ENCODE data around the gene HCN4. TPM values are rescaled to one million over a fixed set of nuclear protein-coding genes. Genes with fewer than 3 reads are reported as not detected.

The HCN4 gene
- total and polyA plus RNA-seq, 4 donors, result not detected

DNA sequence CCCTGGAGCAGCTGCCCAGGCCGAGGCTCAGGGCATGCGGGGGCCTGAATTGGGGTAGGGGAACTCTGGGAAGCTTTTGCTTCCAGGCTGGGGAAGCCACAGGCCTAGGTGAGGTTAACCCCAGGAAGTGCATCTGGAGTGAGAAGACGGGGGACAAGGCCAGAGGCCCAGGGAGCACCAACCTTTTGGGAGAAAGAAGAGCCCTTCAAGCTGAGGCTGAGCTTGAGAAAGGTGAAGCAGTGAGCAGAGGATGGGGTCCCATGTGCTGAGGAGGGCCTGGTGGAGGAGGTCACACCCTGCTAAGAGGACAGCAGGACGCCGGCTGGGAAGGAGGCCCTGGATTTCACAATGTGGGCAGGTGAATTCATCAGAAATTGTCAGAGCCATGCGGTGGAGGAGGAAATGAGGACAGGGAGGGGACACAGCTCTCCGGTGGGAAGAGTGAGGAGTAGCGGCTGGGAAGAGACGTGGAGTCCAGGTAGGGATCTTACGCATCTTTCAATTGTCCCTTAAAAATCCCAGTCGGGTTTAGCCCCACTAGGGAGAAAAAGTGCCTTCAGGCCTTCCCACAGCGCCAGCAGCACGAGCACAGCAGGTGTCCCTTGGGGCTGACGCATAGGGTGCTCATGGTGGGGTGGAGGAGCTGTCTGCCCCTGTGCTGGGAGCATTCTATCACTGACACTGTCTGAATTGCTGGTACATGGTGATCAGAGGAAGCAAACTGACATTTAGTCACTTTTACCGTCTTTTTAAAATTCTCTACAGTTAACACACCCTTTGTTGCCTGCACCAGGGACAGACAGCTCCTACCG, 50.9 kb downstream of the HCN4 start:
- Histone ChIP-seq H3K9me3 (ENCODE audit: control insufficient read depth in 4 of 4, low read length in 3 of 4) (no peaks in the 10 kb centered on the region), H3K27me3 (ENCODE audit: control insufficient read depth in 4 of 4, insufficient read depth in 4 of 4, low read length in 3 of 4) (peaks cover 0 to 6% (median 0%) of the 10 kb centered on the region in 4 donors), H3K4me1 (ENCODE audit: control insufficient read depth in 4 of 4, insufficient read depth in 4 of 4, low read length in 3 of 4) (no peaks in the 10 kb centered on the region), H3K27ac (ENCODE audit: low read depth in 1 of 2, low read length in 2 of 2) (no peak overlapping the region), H3K9ac (ENCODE audit: low read depth in 1 of 2, low read length in 2 of 2) (no peak overlapping the region), H3K4me3 (ENCODE audit: low read depth in 1 of 3, low read length in 3 of 3) (no peak overlapping the region), H3K36me3 (ENCODE audit: control insufficient read depth in 4 of 4, insufficient read depth in 3 of 4, low read depth in 1 of 4, low read length in 3 of 4) (no peaks in the 10 kb centered on the region)
- no peak for DNase-seq (ENCODE audit: low spot score)
- WGBS, result 83% methylated on average over 16 of the region's 16 CpGs
- TF ChIP-seq TAF1 (conservative IDR thresholded peaks at IDR 0.05) (no peak), CTCF (IDR thresholded peaks at IDR 0.05; ENCODE audit: low read depth, low read length, missing input control) (no peak), ATF3 (IDR thresholded peaks at IDR 0.05) (no peak), NR2F2 (IDR thresholded peaks at IDR 0.05) (no peak), HNF4A (conservative IDR thresholded peaks at IDR 0.05) (no peak), RXRA (IDR thresholded peaks at IDR 0.05) (no peak), FOXA2 (IDR thresholded peaks at IDR 0.05) (no peak), EGR1 (IDR thresholded peaks at IDR 0.05; ENCODE audit: low read depth in 2 of 2) (no peak), RAD21 (IDR thresholded peaks at IDR 0.05) (no peak), JUND (IDR thresholded peaks at IDR 0.05) (no peak), FOXA1 (IDR thresholded peaks at IDR 0.05) (no peak), YY1 (IDR thresholded peaks at IDR 0.05) (no peak), GABPA (IDR thresholded peaks at IDR 0.05 in 1 of 2, conservative IDR thresholded peaks at IDR 0.05 in 1 of 2) (no peak), SP1 (IDR thresholded peaks at IDR 0.05) (no peak), MAX (IDR thresholded peaks at IDR 0.05) (no peak)
- TF ChIP-seq, protein P1, sequence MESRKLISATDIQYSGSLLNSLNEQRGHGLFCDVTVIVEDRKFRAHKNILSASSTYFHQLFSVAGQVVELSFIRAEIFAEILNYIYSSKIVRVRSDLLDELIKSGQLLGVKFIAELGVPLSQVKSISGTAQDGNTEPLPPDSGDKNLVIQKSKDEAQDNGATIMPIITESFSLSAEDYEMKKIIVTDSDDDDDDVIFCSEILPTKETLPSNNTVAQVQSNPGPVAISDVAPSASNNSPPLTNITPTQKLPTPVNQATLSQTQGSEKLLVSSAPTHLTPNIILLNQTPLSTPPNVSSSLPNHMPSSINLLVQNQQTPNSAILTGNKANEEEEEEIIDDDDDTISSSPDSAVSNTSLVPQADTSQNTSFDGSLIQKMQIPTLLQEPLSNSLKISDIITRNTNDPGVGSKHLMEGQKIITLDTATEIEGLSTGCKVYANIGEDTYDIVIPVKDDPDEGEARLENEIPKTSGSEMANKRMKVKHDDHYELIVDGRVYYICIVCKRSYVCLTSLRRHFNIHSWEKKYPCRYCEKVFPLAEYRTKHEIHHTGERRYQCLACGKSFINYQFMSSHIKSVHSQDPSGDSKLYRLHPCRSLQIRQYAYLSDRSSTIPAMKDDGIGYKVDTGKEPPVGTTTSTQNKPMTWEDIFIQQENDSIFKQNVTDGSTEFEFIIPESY (IDR thresholded peaks at IDR 0.05), result no peak
- TF ChIP-seq, protein P2, sequence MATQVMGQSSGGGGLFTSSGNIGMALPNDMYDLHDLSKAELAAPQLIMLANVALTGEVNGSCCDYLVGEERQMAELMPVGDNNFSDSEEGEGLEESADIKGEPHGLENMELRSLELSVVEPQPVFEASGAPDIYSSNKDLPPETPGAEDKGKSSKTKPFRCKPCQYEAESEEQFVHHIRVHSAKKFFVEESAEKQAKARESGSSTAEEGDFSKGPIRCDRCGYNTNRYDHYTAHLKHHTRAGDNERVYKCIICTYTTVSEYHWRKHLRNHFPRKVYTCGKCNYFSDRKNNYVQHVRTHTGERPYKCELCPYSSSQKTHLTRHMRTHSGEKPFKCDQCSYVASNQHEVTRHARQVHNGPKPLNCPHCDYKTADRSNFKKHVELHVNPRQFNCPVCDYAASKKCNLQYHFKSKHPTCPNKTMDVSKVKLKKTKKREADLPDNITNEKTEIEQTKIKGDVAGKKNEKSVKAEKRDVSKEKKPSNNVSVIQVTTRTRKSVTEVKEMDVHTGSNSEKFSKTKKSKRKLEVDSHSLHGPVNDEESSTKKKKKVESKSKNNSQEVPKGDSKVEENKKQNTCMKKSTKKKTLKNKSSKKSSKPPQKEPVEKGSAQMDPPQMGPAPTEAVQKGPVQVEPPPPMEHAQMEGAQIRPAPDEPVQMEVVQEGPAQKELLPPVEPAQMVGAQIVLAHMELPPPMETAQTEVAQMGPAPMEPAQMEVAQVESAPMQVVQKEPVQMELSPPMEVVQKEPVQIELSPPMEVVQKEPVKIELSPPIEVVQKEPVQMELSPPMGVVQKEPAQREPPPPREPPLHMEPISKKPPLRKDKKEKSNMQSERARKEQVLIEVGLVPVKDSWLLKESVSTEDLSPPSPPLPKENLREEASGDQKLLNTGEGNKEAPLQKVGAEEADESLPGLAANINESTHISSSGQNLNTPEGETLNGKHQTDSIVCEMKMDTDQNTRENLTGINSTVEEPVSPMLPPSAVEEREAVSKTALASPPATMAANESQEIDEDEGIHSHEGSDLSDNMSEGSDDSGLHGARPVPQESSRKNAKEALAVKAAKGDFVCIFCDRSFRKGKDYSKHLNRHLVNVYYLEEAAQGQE (IDR thresholded peaks at IDR 0.05), result no peak
